Mucosa of rectum (tissue), 2 donors: ENCODE measurements around the gene RBP5.

ENCODE experiments used
- H3K27ac ChIP-seq, 2 donors: one replicate each; pipeline ENCODE4 v1.7.0; 2013; ENCODE audit warnings: inconsistent platforms in 2 of 2, low read depth in 2 of 2, low read length in 2 of 2
- H3K27me3 ChIP-seq, 2 donors: one replicate each; pipeline ENCODE4 v1.7.0; 2013; ENCODE audit warnings: low read length in 2 of 2; ENCODE audit not compliant: control insufficient read depth in 2 of 2, insufficient read depth in 2 of 2
- H3K36me3 ChIP-seq, 2 donors: one replicate each; pipeline ENCODE4 v1.7.0; 2013; ENCODE audit warnings: low read length in 2 of 2; ENCODE audit not compliant: control insufficient read depth in 2 of 2, insufficient read depth in 2 of 2
- H3K4me1 ChIP-seq, 2 donors: one replicate each; pipeline ENCODE4 v1.7.0; 2013; ENCODE audit warnings: low read length in 2 of 2, mild to moderate bottlenecking in 1 of 2; ENCODE audit not compliant: control insufficient read depth in 2 of 2, insufficient read depth in 2 of 2
- H3K4me3 ChIP-seq, 2 donors: one replicate each; pipeline ENCODE4 v1.7.0; 2013; ENCODE audit warnings: low read length in 2 of 2
- H3K9ac ChIP-seq, 2 donors: one replicate each; pipeline ENCODE4 v1.7.0; 2013; ENCODE audit warnings: low read length in 2 of 2, low read depth in 1 of 2, mild to moderate bottlenecking in 1 of 2
- H3K9me3 ChIP-seq, 2 donors: one replicate each; pipeline ENCODE4 v1.7.0; 2013; ENCODE audit warnings: low read length in 2 of 2; ENCODE audit not compliant: control insufficient read depth in 2 of 2
- donor health status: healthy.
- donor health status: Normal muscosa, but diverticular disease.

The RBP5 gene

GRCh38 chr12:7150356-7150755 is 21.7 kb upstream of the RBP5 start:
- peaks cover 20 to 21% of the 10 kb centered on the region in 2 donors for H3K36me3 ChIP-seq
- H3K9ac ChIP-seq, result no peak overlapping the region

GRCh38 chr12:7146906-7147305 is 18.2 kb upstream of the RBP5 start:
- Histone ChIP-seq H3K4me1 (no peaks in the 10 kb centered on the region), H3K4me3 (no peak overlapping the region), H3K27ac (no peak overlapping the region), H3K9ac (no peak overlapping the region), H3K9me3 (no peaks in the 10 kb centered on the region), H3K27me3 (no peaks in the 10 kb centered on the region), H3K36me3 (peaks cover 23 to 26% of the 10 kb centered on the region in 2 donors)

More at GRCh38 chr12:7150356-7150755, 21.7 kb upstream of the RBP5 start:
- Histone ChIP-seq H3K4me1 (no peaks in the 10 kb centered on the region), H3K27me3 (no peaks in the 10 kb centered on the region), H3K27ac (no peak overlapping the region), H3K4me3 (no peak overlapping the region), H3K9me3 (no peaks in the 10 kb centered on the region)

GRCh38 chr12:7146228-7146627 is 17.5 kb upstream of the RBP5 start:
- H3K9ac ChIP-seq, result no peak overlapping the region
- no peaks in the 10 kb centered on the region for H3K4me1 ChIP-seq
- no peak overlapping the region for H3K4me3 ChIP-seq
- H3K27ac ChIP-seq, result no peak overlapping the region
- H3K9me3 ChIP-seq, result no peaks in the 10 kb centered on the region
- no peaks in the 10 kb centered on the region for H3K27me3 ChIP-seq
- H3K36me3 ChIP-seq, result peaks cover 23 to 26% of the 10 kb centered on the region in 2 donors

GRCh38 chr12:7145671-7146070 is 17.0 kb upstream of the RBP5 start:
- no peaks in the 10 kb centered on the region for H3K9me3 ChIP-seq
- H3K27me3 ChIP-seq, result no peaks in the 10 kb centered on the region
- peaks cover 18 to 24% of the 10 kb centered on the region in 2 donors for H3K36me3 ChIP-seq
- H3K4me1 ChIP-seq, result no peaks in the 10 kb centered on the region
- no peak overlapping the region for H3K4me3 ChIP-seq
- no peak overlapping the region for H3K27ac ChIP-seq
- H3K9ac ChIP-seq, result no peak overlapping the region

- no peaks in the 10 kb centered on the region for H3K4me1 ChIP-seq
- H3K9ac ChIP-seq, result no peak overlapping the region
- peaks cover 10 to 13% of the 10 kb centered on the region in 2 donors for H3K36me3 ChIP-seq
- no peaks in the 10 kb centered on the region for H3K27me3 ChIP-seq
- no peak overlapping the region for H3K27ac ChIP-seq
- no peak overlapping the region for H3K4me3 ChIP-seq
- H3K9me3 ChIP-seq, result no peaks in the 10 kb centered on the region
Measured at GRCh38 chr12:7144414-7145120, 15.9 kb upstream of the RBP5 start.

GRCh38 chr12:7143564-7143963 is 14.9 kb upstream of the RBP5 start:
- Histone ChIP-seq H3K4me1 (no peaks in the 10 kb centered on the region), H3K9ac (no peak overlapping the region), H3K36me3 (peaks cover 4 to 6% of the 10 kb centered on the region in 2 donors), H3K27me3 (no peaks in the 10 kb centered on the region), H3K27ac (no peak overlapping the region), H3K9me3 (no peaks in the 10 kb centered on the region), H3K4me3 (no peak overlapping the region)

- H3K9me3 ChIP-seq, result no peaks in the 10 kb centered on the region
- peaks cover 4 to 6% of the 10 kb centered on the region in 2 donors for H3K36me3 ChIP-seq
- no peaks in the 10 kb centered on the region for H3K4me1 ChIP-seq
- H3K4me3 ChIP-seq, result no peak overlapping the region
- no peak overlapping the region for H3K9ac ChIP-seq
- no peaks in the 10 kb centered on the region for H3K27me3 ChIP-seq
- H3K27ac ChIP-seq, result no peak overlapping the region
Measured at GRCh38 chr12:7142809-7143465, 14.2 kb upstream of the RBP5 start.

GRCh38 chr12:7142056-7142644 is 13.5 kb upstream of the RBP5 start:
- H3K4me1 ChIP-seq, result no peaks in the 10 kb centered on the region
- no peak overlapping the region for H3K4me3 ChIP-seq
- H3K27me3 ChIP-seq, result no peaks in the 10 kb centered on the region
- no peak overlapping the region for H3K9ac ChIP-seq
- H3K27ac ChIP-seq, result no peak overlapping the region
- no peaks in the 10 kb centered on the region for H3K9me3 ChIP-seq
- H3K36me3 ChIP-seq, result peaks cover 6 to 8% of the 10 kb centered on the region in 2 donors

- H3K9ac ChIP-seq, result no peak overlapping the region
- H3K9me3 ChIP-seq, result no peaks in the 10 kb centered on the region
- no peaks in the 10 kb centered on the region for H3K4me1 ChIP-seq
- H3K36me3 ChIP-seq, result peaks cover 9 to 12% of the 10 kb centered on the region in 2 donors
- H3K27ac ChIP-seq, result no peak overlapping the region
- H3K4me3 ChIP-seq, result no peak overlapping the region
- H3K27me3 ChIP-seq, result no peaks in the 10 kb centered on the region
Measured at GRCh38 chr12:7141351-7142005, 12.8 kb upstream of the RBP5 start.

- H3K36me3 ChIP-seq, result peaks cover 9 to 14% of the 10 kb centered on the region in 2 donors
Measured at GRCh38 chr12:7139200-7139599, 10.5 kb upstream of the RBP5 start.

More at GRCh38 chr12:7139200-7139599, 10.5 kb upstream of the RBP5 start:
- H3K9me3 ChIP-seq, result no peaks in the 10 kb centered on the region
- no peak overlapping the region for H3K4me3 ChIP-seq
- no peak overlapping the region for H3K27ac ChIP-seq
- H3K27me3 ChIP-seq, result no peaks in the 10 kb centered on the region
- H3K9ac ChIP-seq, result no peak overlapping the region
- peaks cover 0 to 3% of the 10 kb centered on the region in 2 donors for H3K4me1 ChIP-seq
